Stimulated activated CD8-positive, alpha-beta memory T cell treated with anti-CD3 and anti-CD28 coated beads, Interleukin-4, amount 100 ng/mL, for 4 hours (primary cell): ENCODE results near the gene FAM163A.

Source experiments
- DNase-seq, 2 donors: peaks; one replicate each; pipeline ENCODE4 v3.0.0-alpha.2; 2020; ENCODE audit warnings: low read depth in 2 of 2, low spot score in 1 of 2

The FAM163A gene

DNA sequence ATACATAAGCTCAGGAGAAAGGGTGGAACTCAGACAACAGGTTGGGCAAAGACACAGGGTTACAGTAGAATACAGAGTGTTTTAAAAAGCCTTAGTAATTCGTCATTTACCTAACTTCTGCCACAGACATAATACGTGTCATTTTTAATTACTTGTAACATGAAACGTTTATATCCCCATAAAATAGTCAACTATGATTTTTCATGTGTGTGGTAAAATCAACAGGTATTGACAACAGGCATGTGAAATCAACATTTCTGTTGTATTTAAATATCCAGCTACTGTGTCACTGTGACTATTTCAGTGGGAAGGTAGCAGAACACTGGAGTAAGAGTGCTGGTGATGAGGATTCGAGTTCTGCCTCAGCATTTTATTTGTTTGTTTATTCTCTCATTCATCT lies 5.7 kb downstream of the FAM163A start:
- DNase-seq, result no peak

- DNase-seq, result no peak
Measured at GRCh38 chr1:179750630-179751029, 7.5 kb downstream of the FAM163A start.

- DNase-seq, result no peak
Measured at GRCh38 chr1:179753061-179753460, 10.0 kb downstream of the FAM163A start.

GRCh38 chr1:179754041-179754624 lies 11.0 kb downstream of the FAM163A start:
- DNase-seq, result no peak

DNA sequence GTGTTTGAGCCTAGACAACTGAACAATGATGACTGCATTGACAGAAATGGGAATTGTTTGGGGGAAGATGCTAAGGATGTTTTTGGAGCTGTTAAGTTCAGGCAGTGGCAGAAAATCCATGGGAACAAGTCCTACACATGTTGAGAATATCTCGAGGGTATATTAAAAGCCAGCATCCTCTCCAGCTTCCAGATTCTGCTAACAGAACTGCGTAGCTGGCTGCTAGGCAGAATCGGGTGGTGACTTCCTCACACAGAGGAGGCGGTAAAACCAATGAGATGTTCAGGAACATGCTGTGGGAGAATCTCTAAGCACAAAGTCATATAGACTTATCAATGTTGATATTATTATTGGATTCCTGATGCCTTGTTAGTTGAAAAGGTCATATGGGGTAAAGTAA lies 14.8 kb downstream of the FAM163A start:
- DNase-seq, result no peak

DNA sequence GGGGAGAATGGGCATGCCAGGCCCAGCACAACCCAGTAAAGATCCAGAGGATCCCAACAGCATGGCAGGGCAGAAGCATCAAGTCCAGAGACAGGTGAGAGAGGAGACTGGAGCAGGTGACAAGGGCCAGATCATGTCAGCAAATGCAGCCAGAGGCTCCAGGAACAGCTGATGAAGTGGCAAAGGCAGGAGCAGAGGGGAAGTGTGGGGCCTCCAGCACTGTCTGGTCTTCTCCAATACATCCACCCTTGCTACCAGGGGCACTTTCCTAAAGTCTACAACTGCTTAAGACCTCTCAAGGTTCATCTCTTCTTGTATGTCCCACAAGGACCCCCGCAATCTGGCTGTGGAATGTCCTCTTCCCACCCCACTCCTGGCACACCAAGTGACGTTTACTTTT lies 17.4 kb downstream of the FAM163A start:
- DNase-seq, result no peak

DNA sequence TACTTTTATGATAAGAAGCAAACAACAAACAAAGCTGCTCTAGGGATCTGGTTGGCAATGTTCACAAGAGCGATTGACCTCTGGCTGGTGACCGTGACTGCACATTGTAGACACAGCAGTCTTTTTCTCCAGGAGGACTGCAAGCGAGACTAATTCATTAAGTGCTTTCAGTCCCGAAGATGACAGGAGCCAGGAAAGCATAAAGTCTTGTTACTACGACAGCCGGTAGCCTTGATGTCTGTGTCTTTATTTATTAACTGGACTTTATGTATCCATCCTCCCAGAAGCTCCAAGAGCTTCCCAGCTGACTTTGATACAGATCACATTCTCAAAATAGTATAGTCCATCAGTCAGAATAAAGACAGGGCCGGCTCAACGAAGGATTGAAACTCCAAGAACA lies 18.2 kb downstream of the FAM163A start:
- DNase-seq, result no peak

GRCh38 chr1:179761846-179762640 lies 19.0 kb downstream of the FAM163A start:
- no peak for DNase-seq

GRCh38 chr1:179767177-179767581 lies 24.1 kb downstream of the FAM163A start:
- no peak for DNase-seq

DNA sequence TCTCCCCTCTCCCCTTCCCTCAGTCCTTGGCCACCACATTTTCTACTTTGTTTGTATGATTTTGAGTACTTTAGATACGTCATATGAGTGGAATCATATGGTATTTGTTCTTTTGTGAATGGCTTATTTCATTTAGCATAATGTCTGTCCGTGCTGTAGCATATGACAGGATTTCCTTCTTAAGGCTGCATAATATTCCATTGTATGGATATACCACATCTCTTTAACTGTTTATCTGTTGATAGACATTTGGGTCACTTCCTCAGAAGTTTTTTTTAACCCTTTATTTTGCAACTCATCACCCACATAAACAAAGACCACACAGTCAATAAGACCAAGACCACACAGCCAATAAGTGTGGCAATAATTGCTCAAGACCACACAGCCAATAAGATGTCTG lies 24.9 kb downstream of the FAM163A start:
- DNase-seq, result no peak

DNA sequence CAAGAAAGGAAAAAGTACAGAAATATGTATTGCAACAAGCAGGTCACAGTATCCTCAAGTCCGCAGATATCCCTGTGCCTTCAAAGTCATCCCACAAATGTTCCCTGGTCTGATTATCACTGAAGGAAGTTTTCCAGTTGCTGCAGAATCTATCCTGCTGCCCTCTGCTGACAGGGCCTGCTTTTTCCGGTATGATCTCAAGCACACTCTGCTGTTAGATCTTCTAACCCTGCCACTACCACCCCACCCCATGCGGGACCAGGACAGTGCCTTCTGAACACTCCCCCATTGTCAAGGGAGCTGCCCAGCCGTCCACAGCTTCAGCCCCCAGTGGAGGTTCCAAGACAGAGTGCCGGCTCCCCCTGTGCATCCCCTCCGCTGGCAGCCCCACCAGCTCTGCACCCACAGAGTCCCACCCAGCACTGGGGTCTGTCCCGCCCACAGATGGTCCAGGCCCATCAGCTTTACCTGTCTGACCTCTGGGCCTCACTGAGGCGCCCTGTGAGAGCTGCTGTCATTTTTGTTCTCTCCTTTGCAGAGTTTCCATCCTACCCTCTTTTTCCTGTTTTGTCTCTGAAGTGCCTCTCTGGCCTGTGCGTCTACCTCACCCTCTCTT lies 27.9 kb downstream of the FAM163A start:
- no peak for DNase-seq

- no peak for DNase-seq
Measured at GRCh38 chr1:179773264-179773663, 30.2 kb downstream of the FAM163A start.

DNA sequence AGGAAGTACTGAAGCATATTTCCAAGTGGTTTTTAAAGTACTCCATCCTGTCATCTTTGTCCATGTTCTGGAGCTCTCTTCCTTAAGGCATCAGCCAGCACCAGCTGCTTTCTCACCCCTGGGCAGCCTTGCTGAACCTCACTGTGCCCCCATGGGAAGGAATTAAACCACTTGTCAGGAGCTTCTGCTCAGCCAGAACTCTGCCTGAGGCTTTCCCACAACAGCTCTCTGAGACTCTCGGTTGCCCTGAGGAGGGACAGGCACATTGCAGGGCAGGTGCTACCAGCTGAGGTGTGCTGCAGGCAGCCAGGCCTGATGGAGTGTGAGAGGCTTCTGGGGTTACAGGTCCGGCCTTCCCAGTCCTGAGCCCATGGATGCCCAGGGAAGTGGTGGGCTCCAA lies 30.9 kb downstream of the FAM163A start:
- DNase-seq, result no peak

GRCh38 chr1:179774566-179774965 lies 31.5 kb downstream of the FAM163A start:
- DNase-seq, result no peak

- DNase-seq, result no peak
Measured at GRCh38 chr1:179775009-179775408, 31.9 kb downstream of the FAM163A start.

DNA sequence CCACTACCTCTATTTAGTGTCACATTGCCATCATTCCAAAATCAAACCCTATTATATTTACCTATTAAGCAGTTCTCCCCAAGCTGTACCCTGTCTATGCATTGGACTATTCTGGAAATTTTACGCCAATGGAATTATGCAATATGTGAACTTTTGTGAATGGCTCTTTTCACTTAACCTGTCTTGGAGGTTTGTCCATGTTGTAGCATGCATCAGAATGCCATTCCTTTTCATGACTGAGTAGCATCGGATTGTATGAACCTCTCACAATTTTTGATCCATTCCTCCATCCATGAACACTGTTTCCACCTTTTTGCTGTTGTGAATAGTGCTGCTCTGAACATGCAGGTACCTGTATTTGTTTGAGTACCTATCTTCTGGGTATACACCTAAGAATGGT lies 33.7 kb downstream of the FAM163A start:
- no peak for DNase-seq

GRCh38 chr1:179777731-179778130 lies 34.6 kb downstream of the FAM163A start:
- DNase-seq, result no peak

- no peak for DNase-seq
Measured at GRCh38 chr1:179779645-179780272, 36.7 kb downstream of the FAM163A start.

- no peak for DNase-seq
Measured at GRCh38 chr1:179781962-179782361, 38.9 kb downstream of the FAM163A start.

DNA sequence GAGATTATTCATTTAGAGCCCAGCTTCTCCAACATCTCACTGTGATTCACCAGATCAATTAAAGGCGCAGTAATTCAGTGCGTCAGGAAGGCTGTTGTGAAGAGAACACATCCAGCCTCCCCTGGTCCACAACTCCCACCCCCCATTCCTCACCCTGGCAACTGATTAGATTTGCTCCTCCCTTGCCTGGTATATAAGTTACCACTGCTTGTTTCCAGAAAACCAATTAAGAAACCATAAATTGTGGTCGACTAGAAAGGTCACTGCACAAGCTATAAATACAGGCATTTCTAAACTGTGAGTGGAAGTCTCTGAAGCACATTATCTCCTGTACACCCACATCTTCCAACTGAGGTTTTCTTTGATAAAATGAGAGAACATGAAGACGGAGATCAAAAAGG lies 41.9 kb downstream of the FAM163A start:
- DNase-seq, result no peak

GRCh38 chr1:179785728-179786127 lies 42.6 kb downstream of the FAM163A start:
- no peak for DNase-seq
